NCI-H1417 (cell line): ENCODE results near the gene CPPED1.
"Not testable (repeated sequence)": the region's sequence is repeated elsewhere in the genome, so short reads cannot be mapped to it uniquely, and the experiment has no call there.

Experiments
- DNase-seq, 3 experiments: peaks; one replicate each; lab custom pipeline; 2025; lab: John Stamatoyannopoulos, UW

CPPED1 gene

GRCh38 chr16:12803203-12804093 is at the start of gene CPPED1:
CPPED1 (minus strand) TSS chr16:12803887; CDS start chr16:12803776, 111 bp downstream.
- DNase-seq: peak; percentile 76 to 80 (median 79)

- no peak for DNase-seq
Observed at GRCh38 chr16:12850186-12850585, 46.5 kb upstream of the CPPED1 start.

- DNase-seq: no peak
Observed at GRCh38 chr16:12846592-12846991, 42.9 kb upstream of the CPPED1 start.

GRCh38 chr16:12845282-12845681 is 41.6 kb upstream of the CPPED1 start:
- no peak for DNase-seq

GRCh38 chr16:12837756-12838155 is 34.1 kb upstream of the CPPED1 start:
- DNase-seq: no peak

GRCh38 chr16:12837291-12837690 is 33.6 kb upstream of the CPPED1 start:
- DNase-seq: no peak

- peak in 1 of 3 experiments; percentile 20 for DNase-seq
Observed at GRCh38 chr16:12833926-12834325, 30.2 kb upstream of the CPPED1 start.

- DNase-seq: no peak
Observed at GRCh38 chr16:12829096-12829888, 25.6 kb upstream of the CPPED1 start.

GRCh38 chr16:12828206-12828605 is 24.5 kb upstream of the CPPED1 start:
- no peak for DNase-seq

- no peak for DNase-seq
Observed at GRCh38 chr16:12826559-12826958, 22.9 kb upstream of the CPPED1 start.

GRCh38 chr16:12819126-12820117 is 15.7 kb upstream of the CPPED1 start:
- peak; percentile 8 to 39 (median 19) for DNase-seq

GRCh38 chr16:12818326-12818725 is 14.6 kb upstream of the CPPED1 start:
- DNase-seq: no peak

- DNase-seq: not testable (repeated sequence)
Observed at GRCh38 chr16:12816791-12817214, 13.1 kb upstream of the CPPED1 start.

- peak in 1 of 3 experiments; percentile 28 for DNase-seq
Observed at GRCh38 chr16:12815361-12815760, 11.7 kb upstream of the CPPED1 start.

- DNase-seq: not testable (repeated sequence)
Observed at GRCh38 chr16:12813734-12814133, 10.0 kb upstream of the CPPED1 start.

GRCh38 chr16:12813321-12813720 is 9.6 kb upstream of the CPPED1 start:
- DNase-seq: not testable (repeated sequence)

- DNase-seq: no peak
Observed at GRCh38 chr16:12811441-12812383, 8.0 kb upstream of the CPPED1 start.

GRCh38 chr16:12805066-12805465 is 1.4 kb upstream of the CPPED1 start:
- DNase-seq: no peak

GRCh38 chr16:12804395-12804794 is 708 bp upstream of the CPPED1 start:
- no peak for DNase-seq

- no peak for DNase-seq
Observed at GRCh38 chr16:12802661-12803060, 1.0 kb downstream of the CPPED1 start.
